ENCODE data around the gene FOXI2.

The FOXI2 gene

GRCh38 chr10:127736915-127737562, at the start of gene FOXI2:
FOXI2 (plus strand) TSS chr10:127737185; CDS start chr10:127737274, 89 bp downstream.
- DNase-seq (ENCODE audit: low spot score) = no peak

- DNase-seq (ENCODE audit: low spot score) = no peak
Measured at GRCh38 chr10:127687548-127687947, 49.4 kb upstream of the FOXI2 start.

GRCh38 chr10:127690176-127690835, 46.7 kb upstream of the FOXI2 start:
- DNase-seq (ENCODE audit: low spot score) = no peak

- peak; percentile 50 for DNase-seq (ENCODE audit: low spot score)
Measured at GRCh38 chr10:127694580-127695193, 42.3 kb upstream of the FOXI2 start.

- DNase-seq (ENCODE audit: low spot score) = no peak
Measured at GRCh38 chr10:127695431-127695830, 41.6 kb upstream of the FOXI2 start.

- no peak for DNase-seq (ENCODE audit: low spot score)
Measured at GRCh38 chr10:127698886-127699285, 38.1 kb upstream of the FOXI2 start.

GRCh38 chr10:127699311-127699710, 37.7 kb upstream of the FOXI2 start:
- DNase-seq (ENCODE audit: low spot score) = no peak

- DNase-seq (ENCODE audit: low spot score) = no peak
Measured at GRCh38 chr10:127702271-127702670, 34.7 kb upstream of the FOXI2 start.

- no peak for DNase-seq (ENCODE audit: low spot score)
Measured at GRCh38 chr10:127715249-127715648, 21.7 kb upstream of the FOXI2 start.

- peak; percentile 47 for DNase-seq (ENCODE audit: low spot score)
Measured at GRCh38 chr10:127715782-127716378, 21.1 kb upstream of the FOXI2 start.

GRCh38 chr10:127720142-127720541, 16.8 kb upstream of the FOXI2 start:
- no peak for DNase-seq (ENCODE audit: low spot score)

GRCh38 chr10:127720903-127721302, 16.1 kb upstream of the FOXI2 start:
- no peak for DNase-seq (ENCODE audit: low spot score)

- no peak for DNase-seq (ENCODE audit: low spot score)
Measured at GRCh38 chr10:127734753-127735152, 2.2 kb upstream of the FOXI2 start.

GRCh38 chr10:127735156-127735555, 1.8 kb upstream of the FOXI2 start:
- no peak for DNase-seq (ENCODE audit: low spot score)

- no peak for DNase-seq (ENCODE audit: low spot score)
Measured at GRCh38 chr10:127735723-127736221, 1.2 kb upstream of the FOXI2 start.

GRCh38 chr10:127736222-127736914, 617 bp upstream of the FOXI2 start:
- DNase-seq (ENCODE audit: low spot score) = no peak

GRCh38 chr10:127737563-127738511, 852 bp downstream of the FOXI2 start:
- DNase-seq (ENCODE audit: low spot score) = no peak

GRCh38 chr10:127738512-127739424, 1.8 kb downstream of the FOXI2 start:
- DNase-seq (ENCODE audit: low spot score) = no peak

GRCh38 chr10:127739908-127740307, 2.9 kb downstream of the FOXI2 start:
- no peak for DNase-seq (ENCODE audit: low spot score)

GRCh38 chr10:127740596-127740995, 3.6 kb downstream of the FOXI2 start:
- no peak for DNase-seq (ENCODE audit: low spot score)
